A673 (cell line): ENCODE measurements around the gene POLDIP2. TPM values are rescaled to one million over a fixed set of nuclear protein-coding genes. Genes with fewer than 3 reads are reported as not detected.

Source experiments
- BruUV-seq: library from RNA; stranded (reverse); fragments of 400-500 nt; replicated peaks from 2 replicates; lab custom pipeline; 2021; lab: Mats Ljungman, UMichigan
- CTCF ChIA-PET: fragments of 300-600 bp; sonication (Branson Sonifier 250); formaldehyde crosslinking; loops from one replicate; lab custom pipeline; 2022; ENCODE audit warnings: antibody characterized with exemption; lab: Charles Lee
- POLR2A ChIA-PET: fragments of 300-600 bp; sonication (Branson Sonifier 250); formaldehyde crosslinking; loops from one replicate; lab custom pipeline; 2022; ENCODE audit warnings: antibody characterized with exemption; ENCODE audit not compliant: low non-redundant PET; lab: Charles Lee
- DNase-seq: peaks from one replicate; pipeline ENCODE4 v3.0.0-alpha.2; 2015; ENCODE audit warnings: low spot score
- H3K27ac ChIP-seq: fragments of 200-600 bp; sonication (generic); 2 replicates; pipeline ENCODE4 v1.5.1; 2016; ENCODE audit warnings: mixed run types, low read depth, mild to moderate bottlenecking, mixed read lengths, antibody characterized with exemption, low read length; ENCODE audit not compliant: poor library complexity, severe bottlenecking
- H3K27me3 ChIP-seq: fragments of 200-600 bp; sonication (generic); replicated peaks from 2 replicates; pipeline ENCODE4 v1.6.1; 2017; ENCODE audit warnings: mixed run types, low read depth, mild to moderate bottlenecking, mixed read lengths, antibody characterized with exemption, low read length; ENCODE audit not compliant: insufficient read depth, poor library complexity
- H3K36me3 ChIP-seq: fragments of 200-600 bp; sonication (generic); 2 replicates; pipeline ENCODE4 v1.6.1; 2016; ENCODE audit warnings: mixed run types, mild to moderate bottlenecking, mixed read lengths, antibody characterized with exemption, low read length; ENCODE audit not compliant: insufficient read depth, poor library complexity, severe bottlenecking
- H3K4me1 ChIP-seq: fragments of 200-600 bp; sonication (generic); 2 replicates; pipeline ENCODE4 v1.6.1; 2017; ENCODE audit warnings: mixed run types, mild to moderate bottlenecking, mixed read lengths, antibody characterized with exemption, low read length; ENCODE audit not compliant: insufficient read depth, poor library complexity, severe bottlenecking
- H3K4me3 ChIP-seq: fragments of 200-600 bp; sonication (generic); 2 replicates; pipeline ENCODE4 v1.5.1; 2016; ENCODE audit warnings: low read depth, mixed run types, mild to moderate bottlenecking, mixed read lengths, low read length; ENCODE audit not compliant: poor library complexity, severe bottlenecking
- H3K9me3 ChIP-seq: fragments of 200-600 bp; sonication (generic); 2 replicates; pipeline ENCODE4 v1.6.1; 2016; ENCODE audit warnings: mixed run types, low read depth, mild to moderate bottlenecking, mixed read lengths, antibody characterized with exemption, low read length; ENCODE audit not compliant: poor library complexity, severe bottlenecking
- CTCF ChIP-seq: fragments of 300-800, 200-600 bp; sonication (generic); conservative IDR thresholded peaks from 2 replicates; pipeline ENCODE4 v1.5.1; 2017; ENCODE audit warnings: low read depth, mild to moderate bottlenecking, antibody characterized with exemption, low read length, moderate library complexity, mixed read lengths
- EZH2 ChIP-seq: fragments of 200-600 bp; sonication (generic); IDR thresholded peaks from 2 replicates; pipeline ENCODE4 v1.6.1; 2017; ENCODE audit warnings: borderline replicate concordance, low read depth, mild to moderate bottlenecking, mixed read lengths, antibody characterized with exemption, low read length; ENCODE audit not compliant: poor library complexity, severe bottlenecking
- intact Hi-C: fragments of 100-400 bp; cut with micrococcal nuclease; formaldehyde crosslinking; loops from one replicate; pipeline ENCODE4 v1.10.0; 2022; ENCODE audit not compliant: unreplicated experiment
- total RNA-seq: library from RNA; stranded (reverse); gene quantifications from 2 replicates; pipeline ENCODE4 v1.2.3, GENCODE V29; 2021

The POLDIP2 gene
- total RNA-seq, 1 experiment from 2014 or later = 115 TPM

GRCh38 chr17:28348979-28349378, 8.3 kb downstream of the POLDIP2 start:
- Histone ChIP-seq H3K4me1 (no peaks in the 10 kb centered on the region), H3K27me3 (no peaks in the 10 kb centered on the region), H3K4me3 (no peak overlapping the region), H3K36me3 (peaks cover 84% of the 10 kb centered on the region), H3K27ac (no peak overlapping the region), H3K9me3 (no peaks in the 10 kb centered on the region)
- intact Hi-C loops = no loop called here
- ChIA-PET CTCF (no interaction called here), POLR2A (no interaction called here)
- no peak for DNase-seq
- BruUV-seq = no TSS peak
- TF ChIP-seq CTCF (no peak), EZH2 (no peak)

- H3K27me3 ChIP-seq = no peaks in the 10 kb centered on the region
- no peaks in the 10 kb centered on the region for H3K9me3 ChIP-seq
- H3K27ac ChIP-seq = no peak overlapping the region
- ChIA-PET CTCF (no interaction called here), POLR2A (no interaction called here)
- no TSS peak for BruUV-seq
- TF ChIP-seq CTCF = no peak
- no peak for TF ChIP-seq EZH2
- DNase-seq = no peak
- no peaks in the 10 kb centered on the region for H3K4me1 ChIP-seq
- H3K4me3 ChIP-seq = no peak overlapping the region
- peaks cover 78% of the 10 kb centered on the region for H3K36me3 ChIP-seq
- intact Hi-C loops = no loop called here
Measured at GRCh38 chr17:28347261-28347891, 10.0 kb downstream of the POLDIP2 start.

GRCh38 chr17:28346746-28347246, 10.5 kb downstream of the POLDIP2 start:
- BruUV-seq = no TSS peak
- intact Hi-C loops = no loop called here
- POLR2A ChIA-PET = no interaction called here
- H3K36me3 ChIP-seq = peaks cover 80% of the 10 kb centered on the region
- TF ChIP-seq EZH2 (no peak), CTCF (no peak)
- H3K27me3 ChIP-seq = no peaks in the 10 kb centered on the region
- no peaks in the 10 kb centered on the region for H3K4me1 ChIP-seq
- CTCF ChIA-PET = no interaction called here
- no peak overlapping the region for H3K4me3 ChIP-seq
- H3K27ac ChIP-seq = no peak overlapping the region
- no peak for DNase-seq
- H3K9me3 ChIP-seq = no peaks in the 10 kb centered on the region
